A549 (cell line): ENCODE data around the gene PBX4. TPM values are rescaled to one million over a fixed set of nuclear protein-coding genes. Genes with fewer than 3 reads are reported as not detected.
"Not testable (repeated sequence)": the region's sequence is repeated elsewhere in the genome, so short reads cannot be mapped to it uniquely, and the experiment has no call there.

Experiments
- ATAC-seq, 2 experiments: fragments of 200-7000 bp in 1 of 2; fragments of >200 bp in 1 of 2; cut with Nextera tagmentation in 1 of 2; cut with Tn5 transposase in 1 of 2; 3 replicates each; pipeline versions ENCODE4 v1.8.0 to v1.9.1; 2018 to 2020; ENCODE audit warnings: mild to moderate bottlenecking in 1 of 2, moderate library complexity in 1 of 2
- CTCF ChIA-PET: fragments of 300-600 bp; sonication (Branson Sonifier 250); formaldehyde crosslinking; extraction: SDS; loops from one replicate; lab custom pipeline; 2021; ENCODE audit warnings: antibody characterized with exemption, inconsistent platforms; lab: Yijun Ruan, JAX
- POLR2A ChIA-PET: fragments of 350-600 bp; formaldehyde crosslinking; extraction: SDS; loops from one replicate; lab custom pipeline; 2021; ENCODE audit warnings: antibody characterized with exemption, inconsistent platforms; lab: Yijun Ruan, JAX
- DNase-seq, 2 experiments: peaks; one replicate each; pipeline versions ENCODE4 v3.0.0 to v3.0.0-alpha.2; 2011 to 2016; ENCODE audit warnings: low read depth in 1 of 2, low spot score in 1 of 2
- FAIRE-seq: peaks from 2 replicates; lab custom pipeline; 2011; peaks lifted over from hg19 to GRCh38; lab: Jason Lieb, UNC
- H3K27ac ChIP-seq, 2 experiments: fragments of >200 bp; sonication (Bioruptor Twin); formaldehyde crosslinking; 3 replicates each; pipeline ENCODE4 v1.5.1; 2016 to 2017
- H3K4me1 ChIP-seq: fragments of >200 bp; sonication (Bioruptor Twin); formaldehyde crosslinking; 3 replicates; pipeline ENCODE4 v1.6.1; 2016
- H3K4me2 ChIP-seq: fragments of >200 bp; sonication (Bioruptor Twin); formaldehyde crosslinking; 3 replicates; pipeline ENCODE4 v1.6.1; 2016
- H3K4me3 ChIP-seq: fragments of >200 bp; sonication (Bioruptor Twin); formaldehyde crosslinking; 3 replicates; pipeline ENCODE4 v1.5.1; 2016
- H3K9me3 ChIP-seq: fragments of >200 bp; sonication (Bioruptor Twin); formaldehyde crosslinking; 3 replicates; pipeline ENCODE4 v1.6.1; 2016
- BHLHE40 ChIP-seq: IDR thresholded peaks from 2 replicates; pipeline ENCODE4 v1.6.1; 2012; ENCODE audit warnings: low read depth, low read length, inconsistent platforms
- CBX2 ChIP-seq: fragments of 200-600 bp; sonication (generic); IDR thresholded peaks from 2 replicates; pipeline ENCODE4 v1.6.1; 2016; ENCODE audit warnings: low read depth, mild to moderate bottlenecking, borderline replicate concordance
- CTCF ChIP-seq: fragments of >200 bp; sonication (Bioruptor Twin); formaldehyde crosslinking; IDR thresholded peaks from 3 replicates; pipeline ENCODE4 v1.5.1; 2016
- E2F6 ChIP-seq: IDR thresholded peaks from 2 replicates; pipeline ENCODE4 v1.6.1; 2012; ENCODE audit warnings: low read depth, borderline replicate concordance
- FOSB ChIP-seq: fragments of 250-450 bp; sonication (Bioruptor Pico); IDR thresholded peaks from 2 replicates; pipeline ENCODE4 v1.5.0; 2020; ENCODE audit warnings: mild to moderate bottlenecking, moderate library complexity
- FOXS1 ChIP-seq: fragments of 250-450 bp; sonication (Bioruptor Pico); IDR thresholded peaks from 2 replicates; pipeline ENCODE4 v1.5.0; 2020; ENCODE audit warnings: mild to moderate bottlenecking, moderate library complexity
- GATA3 ChIP-seq: IDR thresholded peaks from 2 replicates; pipeline ENCODE4 v1.6.1; 2012; ENCODE audit warnings: borderline replicate concordance
- HDAC2 ChIP-seq: fragments of 200-600 bp; sonication (generic); IDR thresholded peaks from 2 replicates; pipeline ENCODE4 v1.6.1; 2016
- HOXA7 ChIP-seq: fragments of 250-450 bp; sonication (Bioruptor Pico); IDR thresholded peaks from 2 replicates; pipeline ENCODE4 v1.5.0; 2020; ENCODE audit warnings: mild to moderate bottlenecking, moderate library complexity
- JUNB ChIP-seq: fragments of >200 bp; sonication (Bioruptor Twin); formaldehyde crosslinking; IDR thresholded peaks from 2 replicates; pipeline ENCODE4 v1.6.1; 2016
- MAZ ChIP-seq: fragments of 150-350 bp; IDR thresholded peaks from 2 replicates; pipeline ENCODE4 v1.6.1; 2014; ENCODE audit warnings: antibody characterized with exemption, low read depth, low read length, borderline replicate concordance
- MYC ChIP-seq: IDR thresholded peaks from 2 replicates; pipeline ENCODE4 v1.6.1; 2012; ENCODE audit warnings: mild to moderate bottlenecking, inconsistent platforms, low read length, improper control_type of control experiment, borderline replicate concordance
- PBX3 ChIP-seq: IDR thresholded peaks from 2 replicates; pipeline ENCODE4 v1.6.1; 2012
- RARB ChIP-seq: fragments of 250-450 bp; sonication (Bioruptor Pico); IDR thresholded peaks from 2 replicates; pipeline ENCODE4 v1.8.0; 2021; ENCODE audit warnings: mild to moderate bottlenecking, moderate library complexity
- SMC3 ChIP-seq: fragments of >200 bp; sonication (Bioruptor Twin); formaldehyde crosslinking; IDR thresholded peaks from 3 replicates; pipeline ENCODE4 v1.6.1; 2018; ENCODE audit warnings: inconsistent platforms
- TP53 ChIP-seq: fragments of 250-450 bp; sonication (Bioruptor Pico); IDR thresholded peaks from 2 replicates; pipeline ENCODE4 v1.5.0; 2021; ENCODE audit warnings: mild to moderate bottlenecking, moderate library complexity
- WGBS: methylation state at CpG from one replicate; pipeline ENCODE4 v1.1.6; 2017; ENCODE audit errors: missing lambda C conversion rate; 5-methylcytosine and 5-hydroxymethylcytosine counted together
- polyA plus RNA-seq, 4 experiments: library from polyadenylated mRNA; depleted of rRNA in 3 of 4; stranded (reverse); fragments of >200 nt; fragmentation: RNase III in 1 of 4; extraction: RNeasy Plus Mini Kit Qiagen cat#74134 plus additional on column Dnase treatment in 1 of 4; gene quantifications; 2 replicates in 3 of 4; 3 replicates in 1 of 4; pipeline ENCODE4 v1.2.3, GENCODE V29; 2011 to 2017

PBX4 gene
- polyA plus RNA-seq, 2 of the 4 experiments (the other 2 are of a cell fraction) = 0.70 to 0.90 TPM

GRCh38 chr19:19602136-19602712, 16.3 kb downstream of the PBX4 start:
- DNase-seq = no peak
- POLR2A ChIA-PET = no interaction called here
- no peak overlapping the region for H3K27ac ChIP-seq
- ATAC-seq = no peak
- 76% methylated on average over 9 of the region's 9 CpGs for WGBS
- H3K4me1 ChIP-seq = peaks cover 12% of the 10 kb centered on the region
- no peak for FAIRE-seq
- H3K4me3 ChIP-seq = no peak overlapping the region
- CTCF ChIA-PET = interaction anchor here (1.5 kb wide), 1 partner anchor 70 kb away, joined by 5 read pairs; no protein-coding TSS in a partner anchor
- TF ChIP-seq BHLHE40 (no peak), MAZ (no peak), HDAC2 (no peak), HOXA7 (no peak), CTCF (no peak), E2F6 (no peak), GATA3 (no peak), FOSB (CRISPR knock-in tag) (no peak), TP53 (CRISPR knock-in tag) (no peak), JUNB (no peak), FOXS1 (no peak), SMC3 (no peak), PBX3 (no peak)
- no peaks in the 10 kb centered on the region for H3K9me3 ChIP-seq
- no peak overlapping the region for H3K4me2 ChIP-seq

GRCh38 chr19:19600793-19601330, 17.6 kb downstream of the PBX4 start:
- H3K9me3 ChIP-seq = no peaks in the 10 kb centered on the region
- ChIA-PET POLR2A (no interaction called here), CTCF (interaction anchor here (0.6 kb wide), 2 partner anchors 8 to 426 kb away, joined by 3 to 5 read pairs; no protein-coding TSS in a partner anchor)
- DNase-seq (no peak), ATAC-seq (no peak), FAIRE-seq (no peak)
- WGBS = 70% methylated on average over 1 of the region's 1 CpG
- H3K4me3 ChIP-seq = no peak overlapping the region
- no peak overlapping the region for H3K27ac ChIP-seq
- H3K4me2 ChIP-seq = no peak overlapping the region
- peaks cover 4% of the 10 kb centered on the region for H3K4me1 ChIP-seq
- no peak for TF ChIP-seq MAZ
- TF ChIP-seq MYC = no peak
- TF ChIP-seq CBX2 = no peak
- TF ChIP-seq RARB (CRISPR knock-in tag) = no peak

GRCh38 chr19:19598728-19599451, 19.6 kb downstream of the PBX4 start:
- FAIRE-seq, DNase-seq, ATAC-seq, H3K27ac ChIP-seq, CTCF ChIA-PET, H3K9me3 ChIP-seq, H3K4me1 ChIP-seq, H3K4me2 ChIP-seq, H3K4me3 ChIP-seq: not testable (repeated sequence)
- WGBS = 89% methylated on average over 18 of the region's 20 CpGs
- POLR2A ChIA-PET = interaction anchor here (0.7 kb wide), 1 partner anchor 179 kb away, joined by 4 read pairs; no protein-coding TSS in a partner anchor
